ENCODE measurements around the gene GPSM3.

DNA sequence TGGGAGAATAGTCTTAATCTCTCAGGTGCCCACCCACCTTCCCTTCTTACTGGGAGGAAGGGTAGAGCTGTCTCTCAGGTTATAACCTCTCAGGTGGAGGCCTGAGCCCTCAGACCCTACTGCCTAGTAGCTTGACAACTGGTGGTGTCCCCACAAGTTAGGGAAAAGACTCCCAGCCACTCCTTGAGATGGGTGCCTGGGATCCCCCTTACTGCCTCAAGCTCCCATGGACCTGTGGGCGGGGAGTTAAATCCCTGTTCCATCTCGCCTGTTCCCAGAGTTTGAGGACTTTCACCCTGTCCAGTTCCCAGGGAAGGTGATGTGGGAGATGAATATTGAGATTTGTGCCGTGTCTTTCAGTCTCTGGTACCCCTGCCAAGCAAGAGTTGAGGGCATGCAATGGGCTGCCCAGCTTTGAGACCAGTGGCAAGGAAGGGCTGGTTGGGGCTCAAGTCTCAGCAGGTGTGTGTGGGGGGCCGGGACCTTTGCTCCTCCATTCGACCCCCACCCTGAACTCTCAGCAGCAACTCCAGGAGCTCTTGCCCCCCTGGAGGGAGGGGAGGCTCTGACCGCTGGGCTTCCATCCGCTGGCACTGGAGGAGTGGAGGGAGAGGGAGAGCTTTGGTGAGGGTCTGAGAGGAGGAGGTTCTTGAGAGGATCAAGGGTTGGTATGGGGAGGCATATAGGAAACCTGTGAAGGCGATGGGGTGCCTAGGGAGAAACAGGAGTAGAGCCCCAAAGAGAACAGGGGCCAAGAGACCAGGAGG lies 1.3 kb downstream of the GPSM3 start:
- TF ChIP-seq, protein P1, sequence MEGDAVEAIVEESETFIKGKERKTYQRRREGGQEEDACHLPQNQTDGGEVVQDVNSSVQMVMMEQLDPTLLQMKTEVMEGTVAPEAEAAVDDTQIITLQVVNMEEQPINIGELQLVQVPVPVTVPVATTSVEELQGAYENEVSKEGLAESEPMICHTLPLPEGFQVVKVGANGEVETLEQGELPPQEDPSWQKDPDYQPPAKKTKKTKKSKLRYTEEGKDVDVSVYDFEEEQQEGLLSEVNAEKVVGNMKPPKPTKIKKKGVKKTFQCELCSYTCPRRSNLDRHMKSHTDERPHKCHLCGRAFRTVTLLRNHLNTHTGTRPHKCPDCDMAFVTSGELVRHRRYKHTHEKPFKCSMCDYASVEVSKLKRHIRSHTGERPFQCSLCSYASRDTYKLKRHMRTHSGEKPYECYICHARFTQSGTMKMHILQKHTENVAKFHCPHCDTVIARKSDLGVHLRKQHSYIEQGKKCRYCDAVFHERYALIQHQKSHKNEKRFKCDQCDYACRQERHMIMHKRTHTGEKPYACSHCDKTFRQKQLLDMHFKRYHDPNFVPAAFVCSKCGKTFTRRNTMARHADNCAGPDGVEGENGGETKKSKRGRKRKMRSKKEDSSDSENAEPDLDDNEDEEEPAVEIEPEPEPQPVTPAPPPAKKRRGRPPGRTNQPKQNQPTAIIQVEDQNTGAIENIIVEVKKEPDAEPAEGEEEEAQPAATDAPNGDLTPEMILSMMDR (IDR thresholded peaks at IDR 0.05; ENCODE audit: insufficient read depth, low read length, poor library complexity, severe bottlenecking), result no peak
- no peak for TF ChIP-seq EZH2phosphoT487 (conservative IDR thresholded peaks at IDR 0.05; ENCODE audit: low read length)
